PC-9 (cell line): ENCODE measurements around the gene MIB1. TPM values are rescaled to one million over a fixed set of nuclear protein-coding genes. Genes with fewer than 3 reads are reported as not detected.

ENCODE experiments used
- BruUV-seq: library from RNA; stranded (reverse); fragments of 400-500 nt; replicated peaks from 2 replicates; lab custom pipeline; 2021; lab: Mats Ljungman, UMichigan
- CTCF ChIA-PET: fragments of 300-600 bp; sonication (Branson Sonifier 250); formaldehyde crosslinking; loops from one replicate; lab custom pipeline; 2022; ENCODE audit warnings: antibody characterized with exemption; lab: Charles Lee
- POLR2A ChIA-PET: fragments of 300-600 bp; sonication (Branson Sonifier 250); formaldehyde crosslinking; loops from one replicate; lab custom pipeline; 2022; ENCODE audit warnings: antibody characterized with exemption; ENCODE audit not compliant: unreplicated experiment; lab: Charles Lee
- DNase-seq, 2 experiments: peaks; one replicate each; pipeline versions ENCODE4 v3.0.0 to v3.0.0-alpha.2; 2015 to 2022; ENCODE audit warnings: mixed read lengths in 1 of 2
- H2AFZ ChIP-seq: fragments of 200-600 bp; sonication (generic); 2 replicates; pipeline ENCODE4 v1.8.1; 2017; ENCODE audit warnings: antibody characterized with exemption
- H3F3A ChIP-seq: fragments of 200-600 bp; sonication (generic); 2 replicates; pipeline ENCODE4 v1.8.1; 2017; ENCODE audit warnings: antibody characterized with exemption, mild to moderate bottlenecking, low read depth; ENCODE audit not compliant: insufficient read depth
- H3K27ac ChIP-seq: fragments of 200-600 bp; sonication (generic); 2 replicates; pipeline ENCODE4 v1.6.1; 2016; ENCODE audit warnings: mixed run types
- H3K27me3 ChIP-seq: fragments of 200-600 bp; sonication (generic); 2 replicates; pipeline ENCODE4 v1.6.1; 2016; ENCODE audit warnings: low read depth, mixed run types; ENCODE audit not compliant: insufficient read depth
- H3K36me3 ChIP-seq: fragments of 200-600 bp; sonication (generic); 2 replicates; pipeline ENCODE4 v1.6.1; 2016; ENCODE audit warnings: low read depth, mixed run types
- H3K4me1 ChIP-seq: fragments of 200-600 bp; sonication (generic); replicated peaks from 2 replicates; pipeline ENCODE4 v1.6.1; 2016; ENCODE audit warnings: mixed run types; ENCODE audit not compliant: insufficient read depth
- H3K4me2 ChIP-seq: fragments of 200-600 bp; sonication (generic); 2 replicates; pipeline ENCODE4 v1.6.1; 2017; ENCODE audit warnings: mixed run types
- H3K4me3 ChIP-seq: fragments of 200-600 bp; sonication (generic); 2 replicates; pipeline ENCODE4 v1.6.1; 2016; ENCODE audit warnings: mixed run types
- H3K79me2 ChIP-seq: fragments of 200-600 bp; sonication (generic); 2 replicates; pipeline ENCODE4 v1.6.1; 2017; ENCODE audit warnings: low read depth, mixed run types
- H3K9me2 ChIP-seq: fragments of 200-600 bp; sonication (generic); 2 replicates; pipeline ENCODE4 v1.8.1; 2017; ENCODE audit warnings: mild to moderate bottlenecking; ENCODE audit not compliant: insufficient read depth
- H3K9me3 ChIP-seq: fragments of 200-600 bp; sonication (generic); 2 replicates; pipeline ENCODE4 v1.8.1; 2016; ENCODE audit warnings: low read depth; ENCODE audit not compliant: insufficient read depth
- H4K20me1 ChIP-seq: fragments of 200-600 bp; sonication (generic); 2 replicates; pipeline ENCODE4 v1.8.1; 2017; ENCODE audit not compliant: insufficient read depth
- CTCF ChIP-seq: fragments of 200-600 bp; sonication (generic); conservative IDR thresholded peaks from 2 replicates; pipeline ENCODE4 v1.6.1; 2017; ENCODE audit warnings: mixed run types, antibody characterized with exemption, mild to moderate bottlenecking, moderate library complexity
- EZH2 ChIP-seq: fragments of 200-600 bp; sonication (generic); IDR thresholded peaks from 2 replicates; pipeline ENCODE4 v1.8.0; 2017; ENCODE audit warnings: antibody characterized with exemption, low read depth
- intact Hi-C: fragments of 100-400 bp; cut with micrococcal nuclease; formaldehyde crosslinking; loops from one replicate; pipeline ENCODE4 v1.10.0; 2022; ENCODE audit not compliant: unreplicated experiment
- total RNA-seq: library from RNA; stranded (reverse); gene quantifications from 2 replicates; pipeline ENCODE4 v1.2.3, GENCODE V29; 2021

MIB1 gene
- total RNA-seq, 1 experiment from 2014 or later: 40.1 TPM

GRCh38 chr18:21904856-21905255, 164.3 kb downstream of the MIB1 start:
- intact Hi-C loops: no loop called here
- no peak overlapping the region for H2AFZ ChIP-seq
- DNase-seq: no peak
- H3K4me1 ChIP-seq: no peaks in the 10 kb centered on the region
- no peak overlapping the region for H3K27ac ChIP-seq
- H3K9me3 ChIP-seq: no peaks in the 10 kb centered on the region
- H3K79me2 ChIP-seq: no peaks in the 10 kb centered on the region
- no peaks in the 10 kb centered on the region for H3K9me2 ChIP-seq
- no peaks in the 10 kb centered on the region for H4K20me1 ChIP-seq
- no peaks in the 10 kb centered on the region for H3K36me3 ChIP-seq
- CTCF ChIA-PET: no interaction called here
- H3K27me3 ChIP-seq: no peaks in the 10 kb centered on the region
- BruUV-seq: no TSS peak
- POLR2A ChIA-PET: no interaction called here
- TF ChIP-seq CTCF (no peak), EZH2 (no peak)
- no peak overlapping the region for H3K4me2 ChIP-seq
- H3F3A ChIP-seq: no peaks in the 10 kb centered on the region
- no peak overlapping the region for H3K4me3 ChIP-seq

GRCh38 chr18:21907451-21907850, 166.9 kb downstream of the MIB1 start:
- Histone ChIP-seq H3K9me3 (no peaks in the 10 kb centered on the region), H3K79me2 (no peaks in the 10 kb centered on the region), H3K4me2 (no peak overlapping the region), H3K27me3 (no peaks in the 10 kb centered on the region), H3K4me3 (no peak overlapping the region), H3K4me1 (no peaks in the 10 kb centered on the region), H2AFZ (no peak overlapping the region), H3K27ac (no peak overlapping the region), H4K20me1 (no peaks in the 10 kb centered on the region), H3F3A (no peaks in the 10 kb centered on the region), H3K9me2 (no peaks in the 10 kb centered on the region), H3K36me3 (no peaks in the 10 kb centered on the region)
- POLR2A ChIA-PET: no interaction called here
- BruUV-seq: no TSS peak
- CTCF ChIA-PET: no interaction called here
- DNase-seq: no peak
- intact Hi-C loops: no loop called here
- TF ChIP-seq EZH2 (no peak), CTCF (no peak)

- Histone ChIP-seq H3K9me2 (no peaks in the 10 kb centered on the region), H2AFZ (no peak overlapping the region), H3K4me1 (no peaks in the 10 kb centered on the region), H3K27me3 (no peaks in the 10 kb centered on the region), H3K4me2 (no peak overlapping the region), H3K9me3 (no peaks in the 10 kb centered on the region), H3K36me3 (no peaks in the 10 kb centered on the region), H3F3A (no peaks in the 10 kb centered on the region), H4K20me1 (no peaks in the 10 kb centered on the region), H3K79me2 (no peaks in the 10 kb centered on the region), H3K27ac (no peak overlapping the region), H3K4me3 (no peak overlapping the region)
- POLR2A ChIA-PET: no interaction called here
- intact Hi-C loops: no loop called here
- no peak for DNase-seq
- TF ChIP-seq EZH2: no peak
- no peak for TF ChIP-seq CTCF
- CTCF ChIA-PET: no interaction called here
- no TSS peak for BruUV-seq
These were observed 168.1 kb downstream of the MIB1 start for GRCh38 chr18:21908711-21909110.
